ENCODE data around the gene URI1.

DNA sequence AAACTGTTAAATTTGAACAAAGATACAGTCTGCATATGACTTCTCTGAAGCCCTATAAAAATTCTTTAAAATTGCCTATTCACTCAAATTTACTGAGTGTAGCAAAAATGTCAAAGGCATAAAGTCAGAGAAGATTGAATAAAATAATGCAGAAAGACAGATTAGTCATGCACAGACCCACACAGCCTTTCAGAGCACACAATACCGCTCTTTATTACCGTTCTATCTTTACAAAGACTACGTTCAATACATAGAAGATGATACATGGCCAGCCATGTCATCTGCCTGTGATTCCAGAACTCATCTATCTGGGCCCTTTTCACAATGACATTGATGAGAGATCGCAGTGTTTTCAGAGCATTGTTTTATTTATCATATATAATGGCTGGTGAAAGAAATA, 107.2 kb downstream of the URI1 start:
- TF ChIP-seq, protein P1, sequence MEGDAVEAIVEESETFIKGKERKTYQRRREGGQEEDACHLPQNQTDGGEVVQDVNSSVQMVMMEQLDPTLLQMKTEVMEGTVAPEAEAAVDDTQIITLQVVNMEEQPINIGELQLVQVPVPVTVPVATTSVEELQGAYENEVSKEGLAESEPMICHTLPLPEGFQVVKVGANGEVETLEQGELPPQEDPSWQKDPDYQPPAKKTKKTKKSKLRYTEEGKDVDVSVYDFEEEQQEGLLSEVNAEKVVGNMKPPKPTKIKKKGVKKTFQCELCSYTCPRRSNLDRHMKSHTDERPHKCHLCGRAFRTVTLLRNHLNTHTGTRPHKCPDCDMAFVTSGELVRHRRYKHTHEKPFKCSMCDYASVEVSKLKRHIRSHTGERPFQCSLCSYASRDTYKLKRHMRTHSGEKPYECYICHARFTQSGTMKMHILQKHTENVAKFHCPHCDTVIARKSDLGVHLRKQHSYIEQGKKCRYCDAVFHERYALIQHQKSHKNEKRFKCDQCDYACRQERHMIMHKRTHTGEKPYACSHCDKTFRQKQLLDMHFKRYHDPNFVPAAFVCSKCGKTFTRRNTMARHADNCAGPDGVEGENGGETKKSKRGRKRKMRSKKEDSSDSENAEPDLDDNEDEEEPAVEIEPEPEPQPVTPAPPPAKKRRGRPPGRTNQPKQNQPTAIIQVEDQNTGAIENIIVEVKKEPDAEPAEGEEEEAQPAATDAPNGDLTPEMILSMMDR (IDR thresholded peaks at IDR 0.05 in 8 of 11, conservative IDR thresholded peaks at IDR 0.05 in 3 of 11): no peak
- TF ChIP-seq POLR2AphosphoS5 (IDR thresholded peaks at IDR 0.05): no peak

Measured in spleen (tissue), 7 donors.